H9 (cell line): ENCODE results near the gene OGFR. TPM values are rescaled to one million over a fixed set of nuclear protein-coding genes. Genes with fewer than 3 reads are reported as not detected.
A peak's percentile ranks its signal among the peaks of the same experiment; 100 is the strongest.

Source experiments
- DNase-seq: peaks from one replicate; pipeline ENCODE4 v3.0.0-alpha.2; 2017
- H2AFZ ChIP-seq: one replicate; pipeline ENCODE4 v1.6.1; 2013; ENCODE audit warnings: mild to moderate bottlenecking, low read length, control low read depth, moderate library complexity
- H2AK5ac ChIP-seq: 2 replicates; pipeline ENCODE4 v1.6.1; 2013; ENCODE audit warnings: low read length, control low read depth, mixed read lengths; ENCODE audit not compliant: insufficient read length
- H2BK120ac ChIP-seq: one replicate; pipeline ENCODE4 v1.6.1; 2013; ENCODE audit warnings: low read depth, mild to moderate bottlenecking, low read length, control low read depth, inconsistent platforms; ENCODE audit not compliant: poor library complexity, severe bottlenecking
- H2BK12ac ChIP-seq: 2 replicates; pipeline ENCODE4 v1.6.1; 2013; ENCODE audit warnings: low read length, control low read depth, mixed read lengths, low read depth; ENCODE audit not compliant: insufficient read length
- H2BK15ac ChIP-seq: 2 replicates; pipeline ENCODE4 v1.6.1; 2013; ENCODE audit warnings: low read depth, low read length, control low read depth
- H2BK20ac ChIP-seq: one replicate; pipeline ENCODE4 v1.6.1; 2013; ENCODE audit warnings: low read depth, mild to moderate bottlenecking, low read length, control low read depth, inconsistent platforms; ENCODE audit not compliant: poor library complexity, severe bottlenecking
- H2BK5ac ChIP-seq: 2 replicates; pipeline ENCODE4 v1.6.1; 2013; ENCODE audit warnings: low read length, control low read depth, mixed read lengths; ENCODE audit not compliant: insufficient read length
- H3K14ac ChIP-seq: 2 replicates; pipeline ENCODE4 v1.6.1; 2013; ENCODE audit warnings: low read length, control low read depth; ENCODE audit not compliant: insufficient read depth
- H3K18ac ChIP-seq: 2 replicates; pipeline ENCODE4 v1.6.1; 2013; ENCODE audit warnings: low read depth, mild to moderate bottlenecking, mixed read lengths, low read length, control low read depth; ENCODE audit not compliant: insufficient read length
- H3K23ac ChIP-seq: 2 replicates; pipeline ENCODE4 v1.6.1; 2013; ENCODE audit warnings: low read length, control low read depth, mixed read lengths, low read depth; ENCODE audit not compliant: insufficient read length
- H3K23me2 ChIP-seq: 2 replicates; pipeline ENCODE4 v1.6.1; 2013; ENCODE audit warnings: low read depth, mild to moderate bottlenecking, mixed read lengths, low read length, control low read depth; ENCODE audit not compliant: insufficient read length, poor library complexity, severe bottlenecking
- H3K27ac ChIP-seq: 2 replicates; pipeline ENCODE4 v1.5.1; 2013; ENCODE audit warnings: low read length, control low read depth, mixed read lengths, low read depth; ENCODE audit not compliant: insufficient read length
- H3K27me3 ChIP-seq: 2 replicates; pipeline ENCODE4 v1.6.1; 2013; ENCODE audit warnings: low read length, control low read depth, inconsistent platforms; ENCODE audit not compliant: insufficient read depth
- H3K4ac ChIP-seq: 2 replicates; pipeline ENCODE4 v1.6.1; 2013; ENCODE audit warnings: low read depth, mild to moderate bottlenecking, control low read depth, inconsistent platforms, low read length, moderate library complexity
- H3K4me1 ChIP-seq: 2 replicates; pipeline ENCODE4 v1.6.1; 2013; ENCODE audit warnings: low read length, control low read depth, inconsistent platforms; ENCODE audit not compliant: insufficient read depth
- H3K4me2 ChIP-seq: 2 replicates; pipeline ENCODE4 v1.6.1; 2013; ENCODE audit warnings: low read length, control low read depth, mixed read lengths; ENCODE audit not compliant: insufficient read length, insufficient read depth
- H3K56ac ChIP-seq: 2 replicates; pipeline ENCODE4 v1.6.1; 2013; ENCODE audit warnings: low read depth, mild to moderate bottlenecking, mixed read lengths, low read length, control low read depth; ENCODE audit not compliant: insufficient read length
- H3K79me1 ChIP-seq: 2 replicates; pipeline ENCODE4 v1.6.1; 2013; ENCODE audit warnings: low read depth, mild to moderate bottlenecking, moderate library complexity, low read length, control low read depth, inconsistent platforms; ENCODE audit not compliant: insufficient read depth, poor library complexity, severe bottlenecking
- H3K79me2 ChIP-seq: 2 replicates; pipeline ENCODE4 v1.6.1; 2013; ENCODE audit warnings: low read length, control low read depth, inconsistent platforms; ENCODE audit not compliant: insufficient read depth
- H3K9ac ChIP-seq: 2 replicates; pipeline ENCODE4 v1.6.1; 2013; ENCODE audit warnings: low read length, control low read depth, mixed read lengths; ENCODE audit not compliant: insufficient read length; ENCODE audit errors: extremely low read depth
- H3K9me3 ChIP-seq: one replicate; pipeline ENCODE4 v1.6.1; 2013; ENCODE audit warnings: low read depth, low read length, inconsistent platforms; ENCODE audit not compliant: control insufficient read depth
- H3T11ph ChIP-seq: one replicate; pipeline ENCODE4 v1.6.1; 2013; ENCODE audit warnings: mild to moderate bottlenecking, low read length, control low read depth, inconsistent platforms
- H4K20me1 ChIP-seq: one replicate; pipeline ENCODE4 v1.6.1; 2013; ENCODE audit not compliant: control insufficient read depth, insufficient read length, insufficient read depth
- H4K5ac ChIP-seq: 2 replicates; pipeline ENCODE4 v1.6.1; 2013; ENCODE audit warnings: low read depth, mild to moderate bottlenecking, mixed read lengths, low read length, control low read depth; ENCODE audit not compliant: insufficient read length
- H4K8ac ChIP-seq: replicated peaks from 2 replicates; pipeline ENCODE4 v1.6.1; 2013; ENCODE audit warnings: low read length, control low read depth, mixed read lengths, low read depth; ENCODE audit not compliant: insufficient read length
- H4K91ac ChIP-seq: 2 replicates; pipeline ENCODE4 v1.6.1; 2013; ENCODE audit warnings: low read depth, mild to moderate bottlenecking, moderate library complexity, mixed read lengths, low read length, control low read depth; ENCODE audit not compliant: insufficient read length
- H3K27ac Mint-ChIP-seq, 3 experiments: 2 replicates in 2 of 3; 3 replicates in 1 of 3; pipeline ENCODE4 v1.8.0; 2020 to 2021; ENCODE audit warnings: mixed read lengths in 3 of 3, mild to moderate bottlenecking in 1 of 3, moderate library complexity in 1 of 3
- H3K27me3 Mint-ChIP-seq: 2 replicates; pipeline ENCODE4 v1.8.0; 2021; ENCODE audit warnings: low read depth, mild to moderate bottlenecking, moderate library complexity, mixed read lengths
- H3K36me3 Mint-ChIP-seq, 3 experiments: 2 replicates in 2 of 3; 3 replicates in 1 of 3; pipeline ENCODE4 v1.8.0; 2020 to 2021; ENCODE audit warnings: low read depth in 3 of 3, mixed read lengths in 3 of 3; ENCODE audit not compliant: insufficient read depth in 1 of 3
- H3K4me1 Mint-ChIP-seq, 2 experiments: 2 replicates each; pipeline ENCODE4 v1.8.0; 2020; ENCODE audit warnings: mixed read lengths in 2 of 2
- H3K4me3 Mint-ChIP-seq, 2 experiments: 2 replicates in 1 of 2; 3 replicates in 1 of 2; pipeline ENCODE4 v1.8.0; 2020 to 2021; ENCODE audit warnings: mild to moderate bottlenecking in 2 of 2, mixed read lengths in 2 of 2, moderate library complexity in 1 of 2
- H3K9me3 Mint-ChIP-seq, 2 experiments: 2 replicates in 1 of 2; 3 replicates in 1 of 2; pipeline ENCODE4 v1.8.0; 2020; ENCODE audit warnings: mild to moderate bottlenecking in 2 of 2, mixed read lengths in 2 of 2, moderate library complexity in 1 of 2
- WGBS: extraction: QIAGEN DNeasy Blood & Tissue Kit; methylation state at CpG from one replicate; pipeline ENCODE4 v1.1.7; 2013; ENCODE audit warnings: missing lambda C conversion rate, low lambda C conversion rate, mixed read lengths; ENCODE audit not compliant: insufficient read length; ENCODE audit errors: extremely low coverage; 5-methylcytosine and 5-hydroxymethylcytosine counted together
- total RNA-seq: library from RNA; stranded (reverse); gene quantifications from 2 replicates; pipeline ENCODE4 v1.2.1, GENCODE V29; 2021
- TF ChIP-seq, protein P1 (sequence below): fragments of 200-600 bp; sonication (generic); conservative IDR thresholded peaks from 3 replicates; pipeline ENCODE4 v1.8.0; 2021; ENCODE audit warnings: antibody characterized with exemption, mild to moderate bottlenecking

OGFR gene
- total RNA-seq, 1 experiment from 2014 or later = 33.1 TPM

- TF ChIP-seq, protein P1, sequence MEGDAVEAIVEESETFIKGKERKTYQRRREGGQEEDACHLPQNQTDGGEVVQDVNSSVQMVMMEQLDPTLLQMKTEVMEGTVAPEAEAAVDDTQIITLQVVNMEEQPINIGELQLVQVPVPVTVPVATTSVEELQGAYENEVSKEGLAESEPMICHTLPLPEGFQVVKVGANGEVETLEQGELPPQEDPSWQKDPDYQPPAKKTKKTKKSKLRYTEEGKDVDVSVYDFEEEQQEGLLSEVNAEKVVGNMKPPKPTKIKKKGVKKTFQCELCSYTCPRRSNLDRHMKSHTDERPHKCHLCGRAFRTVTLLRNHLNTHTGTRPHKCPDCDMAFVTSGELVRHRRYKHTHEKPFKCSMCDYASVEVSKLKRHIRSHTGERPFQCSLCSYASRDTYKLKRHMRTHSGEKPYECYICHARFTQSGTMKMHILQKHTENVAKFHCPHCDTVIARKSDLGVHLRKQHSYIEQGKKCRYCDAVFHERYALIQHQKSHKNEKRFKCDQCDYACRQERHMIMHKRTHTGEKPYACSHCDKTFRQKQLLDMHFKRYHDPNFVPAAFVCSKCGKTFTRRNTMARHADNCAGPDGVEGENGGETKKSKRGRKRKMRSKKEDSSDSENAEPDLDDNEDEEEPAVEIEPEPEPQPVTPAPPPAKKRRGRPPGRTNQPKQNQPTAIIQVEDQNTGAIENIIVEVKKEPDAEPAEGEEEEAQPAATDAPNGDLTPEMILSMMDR = no peak
- Mint-ChIP-seq H3K4me1 (peaks cover 8 to 25% of the 10 kb centered on the region in 2 experiments), H3K27ac (peak overlapping the region in 1 of 3 experiments; percentile 65; a peak in 1 of 7 replicates), H3K36me3 (peaks cover 2 to 69% (median 59%) of the 10 kb centered on the region in 3 experiments; a peak in 5 of 7 replicates), H3K9me3 (0 out of 5 replicates have a peak, but pooled peaks cover 0 to 3% of the 10 kb centered on the region in 2 experiments), H3K4me3 (no peak overlapping the region), H3K27me3 (no peaks in the 10 kb centered on the region)
- no peak for DNase-seq
- H3T11ph ChIP-seq = no peak overlapping the region
- H2BK5ac ChIP-seq = no peak overlapping the region
- no peak overlapping the region for H2BK15ac ChIP-seq
- H3K9ac ChIP-seq = no peak overlapping the region
- no peak overlapping the region for H3K4ac ChIP-seq
- H3K14ac ChIP-seq = no peak overlapping the region
- no peak overlapping the region for H3K23ac ChIP-seq
- H2BK120ac ChIP-seq = no peak overlapping the region
- no peak overlapping the region for H2AFZ ChIP-seq
- H4K20me1 ChIP-seq = no peaks in the 10 kb centered on the region
- H3K23me2 ChIP-seq = no peaks in the 10 kb centered on the region
- H3K27me3 ChIP-seq = no peaks in the 10 kb centered on the region
- H2BK12ac ChIP-seq = no peak overlapping the region
- H3K4me1 ChIP-seq = peaks cover 2% of the 10 kb centered on the region; the same call in 1 of the 2 replicates
- H3K56ac ChIP-seq = no peak overlapping the region
- H4K5ac ChIP-seq = no peak overlapping the region
- H3K9me3 ChIP-seq = no peaks in the 10 kb centered on the region
- no peak overlapping the region for H2AK5ac ChIP-seq
- H3K79me2 ChIP-seq = no peaks in the 10 kb centered on the region
- no peaks in the 10 kb centered on the region for H3K79me1 ChIP-seq
- no peak overlapping the region for H3K27ac ChIP-seq
- no peak overlapping the region for H3K18ac ChIP-seq
- H2BK20ac ChIP-seq = no peak overlapping the region
- no peak overlapping the region for H3K4me2 ChIP-seq
- H4K91ac ChIP-seq = no peak overlapping the region
- no CpG with 5 or more reads among the region's 19 CpGs for WGBS
- H4K8ac ChIP-seq = no peak overlapping the region
Measured at GRCh38 chr20:62836967-62837490, 32.4 kb downstream of the OGFR start.
